Stimulated activated CD4-positive, alpha-beta T cell treated with anti-CD3 and anti-CD28 coated beads, Interleukin-15, amount 100 ng/mL, for 1 hour (primary cell): ENCODE results near the gene ATP6V1C2.

Experiments used
- DNase-seq, 2 donors: peaks; one replicate each; pipeline ENCODE4 v3.0.0-alpha.2; 2020; ENCODE audit warnings: low read depth in 1 of 2, low spot score in 1 of 2

ATP6V1C2 gene

DNA sequence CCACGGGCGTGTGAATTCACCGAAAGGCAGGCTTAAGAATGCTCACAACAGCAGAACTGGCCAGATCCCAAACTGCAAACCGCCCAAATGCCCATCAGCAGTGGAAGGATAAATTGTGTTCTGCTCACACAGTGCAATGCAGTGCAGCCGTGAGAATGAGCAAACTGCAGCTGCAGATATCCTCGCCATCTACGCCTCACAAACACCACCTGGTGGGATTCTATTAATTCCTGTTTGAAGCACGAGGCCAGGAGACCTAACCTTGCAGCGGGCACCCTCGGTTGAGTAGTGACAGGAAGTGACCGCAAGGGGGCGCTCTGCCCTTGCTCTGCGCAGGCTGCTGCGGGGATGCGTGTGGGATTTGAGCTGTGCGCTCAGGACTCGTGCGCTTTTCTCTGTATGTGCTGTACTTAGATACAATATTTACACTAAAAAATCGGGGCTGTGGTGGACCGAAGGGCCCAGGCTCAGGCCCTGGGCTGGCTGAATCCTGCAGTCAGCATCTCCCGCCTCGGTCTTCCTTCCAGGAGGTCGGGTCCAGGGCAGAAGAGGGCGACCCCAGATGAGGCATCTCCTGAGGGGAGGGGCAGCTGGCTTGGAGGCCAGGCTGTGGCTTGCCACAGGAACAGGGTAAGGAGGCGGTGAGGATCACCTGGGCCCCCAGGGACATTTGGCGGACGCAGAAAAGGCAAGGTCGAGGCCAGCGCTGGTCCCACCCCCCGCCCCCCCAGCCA, 110.9 kb downstream of the ATP6V1C2 start:
- DNase-seq: peak; percentile 61 to 80

DNA sequence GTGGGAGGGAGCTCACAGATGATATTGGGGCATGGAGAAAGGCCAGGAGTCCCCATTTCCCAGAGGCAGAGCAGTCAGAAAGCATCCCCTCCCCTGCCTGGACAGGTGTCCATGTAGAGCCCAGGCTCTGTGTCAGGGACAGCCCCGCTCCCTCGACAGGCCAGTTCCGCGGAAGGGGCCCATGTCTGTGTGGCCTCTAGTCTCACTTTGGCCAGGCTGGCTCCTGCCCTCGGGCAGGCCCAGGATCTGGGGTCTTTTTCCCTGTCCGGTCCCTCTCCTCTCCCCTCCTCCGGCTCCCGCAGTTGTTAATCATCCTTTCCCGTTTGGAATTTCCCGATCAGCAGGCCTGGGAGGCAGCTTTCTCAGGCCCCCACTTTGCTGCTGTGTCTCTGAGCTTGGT, 111.6 kb downstream of the ATP6V1C2 start:
- no peak for DNase-seq

DNA sequence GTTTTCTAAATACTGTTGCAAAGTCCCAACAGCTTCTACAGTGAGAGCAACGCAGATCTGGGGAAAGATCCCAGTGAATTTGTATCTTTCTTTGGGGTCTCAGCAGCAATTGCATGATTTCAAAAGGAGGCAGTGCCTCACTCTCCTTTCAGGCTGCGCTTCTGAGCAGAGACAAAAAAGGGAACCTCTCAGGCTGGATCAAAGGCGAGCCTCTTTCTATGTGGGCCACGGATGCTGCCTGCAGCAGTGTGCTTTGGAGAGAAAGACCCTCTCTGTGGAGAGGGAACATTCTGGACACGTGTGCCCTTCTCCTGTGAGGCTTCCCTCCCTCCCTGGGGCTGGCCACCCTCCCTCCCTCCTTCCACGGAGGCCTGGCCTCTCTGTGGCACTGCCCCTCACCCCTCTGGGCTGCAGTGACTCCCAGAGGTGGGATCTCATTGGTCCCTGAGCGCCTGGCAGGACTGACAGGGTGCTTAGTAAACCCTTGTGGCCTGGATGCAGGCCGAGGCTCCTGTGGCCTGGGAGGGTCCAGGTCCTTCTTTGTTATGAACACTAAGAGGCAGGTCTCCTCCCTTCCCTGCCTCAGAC, 112.7 kb downstream of the ATP6V1C2 start:
- DNase-seq: no peak
